Breast epithelium (tissue), 4 donors: ENCODE measurements around the gene RHEB. TPM values are rescaled to one million over a fixed set of nuclear protein-coding genes. Genes with fewer than 3 reads are reported as not detected.

Source experiments
- DNase-seq, 2 donors: peaks; one replicate each; pipeline ENCODE4 v3.0.0-alpha.2; 2019; ENCODE audit warnings: low spot score in 2 of 2
- H3K27ac ChIP-seq, 2 donors: fragments of 200-600 bp; sonication (generic) in 1 of 2; one replicate each; pipeline ENCODE4 v1.5.1; 2016 to 2019; ENCODE audit warnings: mild to moderate bottlenecking in 1 of 2
- H3K27me3 ChIP-seq, 2 donors: fragments of 200-600 bp; sonication (generic) in 1 of 2; one replicate each; pipeline versions ENCODE4 v1.5.1 to v1.6.0; 2017 to 2019; ENCODE audit warnings: control low read depth in 1 of 2, mild to moderate bottlenecking in 1 of 2
- H3K36me3 ChIP-seq: fragments of 200-600 bp; one replicate; pipeline ENCODE4 v1.5.1; 2019
- H3K4me1 ChIP-seq, 2 donors: fragments of 200-600 bp; sonication (generic); one replicate each; pipeline ENCODE4 v1.5.1; 2016 to 2019; ENCODE audit warnings: control low read depth in 1 of 2
- H3K4me3 ChIP-seq, 3 donors: fragments of 200-600 bp; sonication (generic); 1 replicate in 2 of 3; 2 replicates in 1 of 3; pipeline ENCODE4 v1.5.1; 2016 to 2019; ENCODE audit warnings: mild to moderate bottlenecking in 3 of 3, moderate library complexity in 2 of 3
- H3K9me3 ChIP-seq, 2 donors: fragments of 200-600 bp; sonication (generic) in 1 of 2; one replicate each; pipeline ENCODE4 v1.5.1; 2016 to 2019; ENCODE audit warnings: control low read depth in 1 of 2
- POLR2A ChIP-seq: fragments of 450-650 bp; IDR thresholded peaks from one replicate; pipeline ENCODE4 v1.6.1; 2016; ENCODE audit warnings: antibody characterized with exemption, mild to moderate bottlenecking, moderate library complexity
- POLR2AphosphoS5 ChIP-seq, 3 donors: sonication (generic); formaldehyde crosslinking; IDR thresholded peaks; one replicate each; pipeline ENCODE4 v1.6.1; 2017; ENCODE audit warnings: antibody characterized with exemption in 3 of 3
- intact Hi-C: fragments of 100-400 bp; cut with DNase I; formaldehyde crosslinking; loops from one replicate; pipeline ENCODE4 v1.15.1; 2023; ENCODE audit warnings: low total_unique reads
- total RNA-seq, 3 donors: library from RNA; depleted of rRNA; stranded (reverse); fragments of >200 nt; gene quantifications; one replicate each; pipeline ENCODE4 v1.1.0, GENCODE V29; 2016
- TF ChIP-seq, protein P1 (sequence below), 3 donors: fragments of 450-650 bp; IDR thresholded peaks; one replicate each; pipeline ENCODE4 v1.5.1; 2016 to 2017; ENCODE audit warnings: antibody characterized with exemption in 3 of 3, mild to moderate bottlenecking in 3 of 3, moderate library complexity in 3 of 3

The RHEB gene
- total RNA-seq, 3 donors from 2014 or later: 89.3 to 99.3 (median 95.0) TPM

DNA sequence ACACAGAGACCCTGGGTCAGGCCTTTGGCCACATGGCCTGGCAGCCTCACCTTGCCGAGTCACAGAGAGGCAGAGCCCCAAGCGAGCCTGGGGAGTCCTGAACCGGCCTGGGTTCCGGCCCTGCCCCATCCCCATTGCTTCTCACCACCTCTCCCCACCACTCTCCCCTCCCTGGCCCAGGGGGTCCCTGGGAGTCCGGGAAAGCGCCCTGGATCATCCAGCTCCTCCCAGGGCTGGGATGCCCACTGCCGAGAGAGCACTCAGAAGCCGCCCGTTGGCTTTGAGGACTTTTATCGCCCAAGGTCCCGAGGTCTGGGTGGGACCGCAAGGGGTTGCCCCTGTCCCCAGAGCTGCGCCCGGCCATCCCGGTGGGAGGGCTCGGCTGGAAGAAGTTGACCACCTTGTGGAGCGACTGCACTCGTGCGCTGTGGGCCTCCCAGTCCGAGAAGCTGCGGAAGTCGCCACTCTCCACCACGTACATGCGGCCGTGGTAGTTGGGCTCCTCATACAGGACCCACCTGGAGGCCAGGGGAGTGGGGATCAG, 87.9 kb downstream of the RHEB start:
- Histone ChIP-seq H3K27me3 (no peaks in the 10 kb centered on the region), H3K4me1 (peaks cover 24% of the 10 kb centered on the region in 2 donors), H3K4me3 (no peak overlapping the region), H3K9me3 (no peaks in the 10 kb centered on the region), H3K27ac (peak overlapping the region; percentile 90 to 96), H3K36me3 (no peaks in the 10 kb centered on the region)
- no peak for TF ChIP-seq POLR2A
- TF ChIP-seq, protein P1, sequence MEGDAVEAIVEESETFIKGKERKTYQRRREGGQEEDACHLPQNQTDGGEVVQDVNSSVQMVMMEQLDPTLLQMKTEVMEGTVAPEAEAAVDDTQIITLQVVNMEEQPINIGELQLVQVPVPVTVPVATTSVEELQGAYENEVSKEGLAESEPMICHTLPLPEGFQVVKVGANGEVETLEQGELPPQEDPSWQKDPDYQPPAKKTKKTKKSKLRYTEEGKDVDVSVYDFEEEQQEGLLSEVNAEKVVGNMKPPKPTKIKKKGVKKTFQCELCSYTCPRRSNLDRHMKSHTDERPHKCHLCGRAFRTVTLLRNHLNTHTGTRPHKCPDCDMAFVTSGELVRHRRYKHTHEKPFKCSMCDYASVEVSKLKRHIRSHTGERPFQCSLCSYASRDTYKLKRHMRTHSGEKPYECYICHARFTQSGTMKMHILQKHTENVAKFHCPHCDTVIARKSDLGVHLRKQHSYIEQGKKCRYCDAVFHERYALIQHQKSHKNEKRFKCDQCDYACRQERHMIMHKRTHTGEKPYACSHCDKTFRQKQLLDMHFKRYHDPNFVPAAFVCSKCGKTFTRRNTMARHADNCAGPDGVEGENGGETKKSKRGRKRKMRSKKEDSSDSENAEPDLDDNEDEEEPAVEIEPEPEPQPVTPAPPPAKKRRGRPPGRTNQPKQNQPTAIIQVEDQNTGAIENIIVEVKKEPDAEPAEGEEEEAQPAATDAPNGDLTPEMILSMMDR (IDR thresholded peaks at IDR 0.05): no peak
- no peak for TF ChIP-seq POLR2AphosphoS5 (IDR thresholded peaks at IDR 0.05)
- intact Hi-C loops: no loop called here
- no peak for DNase-seq

DNA sequence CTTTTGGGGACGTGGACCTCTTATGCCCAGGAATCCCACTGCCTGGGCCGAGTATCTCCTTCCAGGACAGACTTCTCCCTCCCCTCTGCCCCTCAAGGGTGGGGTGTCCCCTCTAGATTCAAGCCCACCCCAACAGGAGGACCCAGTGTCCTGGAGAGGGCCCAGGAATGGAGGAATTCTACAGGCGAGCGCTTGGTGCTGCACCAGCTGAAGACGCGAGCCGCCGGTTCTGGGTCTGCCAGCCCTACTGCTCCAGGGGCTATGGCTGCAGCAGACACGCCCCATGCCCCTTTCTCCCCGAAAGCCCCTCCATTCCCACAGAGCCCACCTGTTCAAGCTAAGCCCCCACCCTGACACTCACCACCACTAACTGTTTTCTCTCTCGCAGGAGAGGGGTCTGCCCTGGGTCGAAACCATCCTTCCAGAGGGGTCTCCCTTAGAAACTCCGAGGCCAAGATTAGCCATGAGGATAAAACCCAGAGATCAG, 88.4 kb downstream of the RHEB start:
- Histone ChIP-seq H3K27me3 (no peaks in the 10 kb centered on the region), H3K4me3 (no peak overlapping the region), H3K27ac (peak overlapping the region; percentile 90 to 96), H3K9me3 (no peaks in the 10 kb centered on the region), H3K4me1 (peaks cover 24 to 25% of the 10 kb centered on the region in 2 donors), H3K36me3 (no peaks in the 10 kb centered on the region)
- intact Hi-C loops: no loop called here
- no peak for DNase-seq
- TF ChIP-seq POLR2AphosphoS5 (IDR thresholded peaks at IDR 0.05) (no peak), POLR2A (no peak)
- TF ChIP-seq, protein P1 (IDR thresholded peaks at IDR 0.05): no peak

DNA sequence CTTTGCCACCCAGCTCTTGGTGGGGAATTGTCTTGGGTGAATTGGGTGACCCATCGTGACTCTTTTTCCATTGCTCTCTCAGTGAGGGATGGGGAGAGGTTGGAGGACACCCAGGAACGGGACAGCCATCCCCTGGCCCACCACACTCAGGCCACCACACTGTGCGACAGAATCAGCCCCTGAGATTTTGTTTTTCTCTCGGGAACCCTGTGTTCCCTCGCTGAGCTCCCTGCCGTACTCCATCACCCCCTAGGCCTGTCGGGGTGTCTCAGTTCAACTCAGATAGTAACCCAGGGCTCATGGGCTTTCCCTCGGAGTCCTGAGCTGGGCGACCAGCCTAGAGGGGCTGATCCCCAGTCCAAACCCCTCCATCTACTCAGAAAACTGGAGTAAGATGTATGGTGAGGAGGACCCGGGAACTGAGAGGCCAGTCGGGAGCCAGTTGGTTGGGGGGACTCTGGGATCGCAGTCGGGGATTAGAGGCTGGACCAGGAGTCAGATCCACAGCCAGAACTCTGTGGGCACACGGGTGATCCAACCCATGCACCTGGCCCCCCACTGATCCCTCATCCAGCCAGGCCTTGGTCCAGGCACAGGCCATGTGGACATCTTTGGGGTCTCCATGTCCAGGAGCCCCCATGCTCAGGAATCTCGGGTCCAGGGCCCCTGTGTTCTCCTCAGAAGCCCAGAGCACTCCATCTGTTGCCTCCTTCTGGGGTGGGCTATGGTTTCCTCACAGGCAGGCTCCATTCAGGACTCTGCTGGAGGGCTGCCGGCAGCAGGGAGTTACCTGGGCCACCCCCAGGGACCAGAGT, 89.1 kb downstream of the RHEB start:
- DNase-seq: no peak
- no peak overlapping the region for H3K4me3 ChIP-seq
- H3K9me3 ChIP-seq: no peaks in the 10 kb centered on the region
- no peaks in the 10 kb centered on the region for H3K27me3 ChIP-seq
- no peaks in the 10 kb centered on the region for H3K36me3 ChIP-seq
- H3K4me1 ChIP-seq: peaks cover 24 to 25% of the 10 kb centered on the region in 2 donors
- H3K27ac ChIP-seq: peak overlapping the region; percentile 90 to 96
- TF ChIP-seq POLR2A (no peak), POLR2AphosphoS5 (IDR thresholded peaks at IDR 0.05) (no peak)
- TF ChIP-seq, protein P1 (IDR thresholded peaks at IDR 0.05): no peak
- intact Hi-C loops: no loop called here

DNA sequence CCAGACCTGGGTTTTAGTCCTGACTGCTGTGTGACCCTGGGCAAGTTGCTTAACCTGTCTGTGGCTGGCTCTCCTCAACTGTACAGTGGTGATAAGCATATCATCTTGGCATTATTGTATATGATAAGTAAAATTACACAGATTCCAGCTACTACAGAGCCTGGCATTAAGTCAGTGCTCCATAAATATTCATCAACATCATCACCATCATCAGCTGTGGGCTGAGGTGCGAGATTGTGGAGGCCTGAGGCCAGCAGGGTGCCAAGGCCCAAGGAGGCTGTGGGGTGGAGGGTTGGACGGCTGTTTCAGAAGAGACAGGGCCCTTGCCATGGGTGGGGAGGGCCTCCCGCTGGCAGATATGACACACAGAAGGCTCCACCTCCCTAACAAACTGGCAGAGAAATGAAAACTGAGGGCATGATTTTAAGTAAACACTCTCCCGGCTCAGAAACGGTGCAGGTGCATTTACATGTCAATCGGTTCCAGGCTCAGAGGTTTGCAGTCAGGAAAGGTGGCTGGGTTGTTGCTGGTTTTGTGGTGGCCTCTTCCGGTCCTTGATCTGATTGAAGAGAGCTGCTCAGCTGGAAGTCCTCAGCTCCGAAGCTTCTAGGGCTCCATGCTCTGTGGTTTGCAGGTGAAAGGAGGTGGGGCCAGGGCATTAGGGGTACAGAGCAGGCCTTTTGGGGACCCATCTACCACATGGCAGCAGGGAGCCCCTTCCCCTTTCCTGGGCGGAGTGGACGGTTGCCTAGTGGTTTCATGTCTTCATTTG, 89.9 kb downstream of the RHEB start:
- H3K36me3 ChIP-seq: no peaks in the 10 kb centered on the region
- H3K27me3 ChIP-seq: no peaks in the 10 kb centered on the region
- intact Hi-C loops: no loop called here
- H3K4me1 ChIP-seq: peaks cover 24 to 25% of the 10 kb centered on the region in 2 donors
- H3K9me3 ChIP-seq: no peaks in the 10 kb centered on the region
- peak in 1 of 2 donors; percentile 37 for DNase-seq
- TF ChIP-seq POLR2AphosphoS5 (IDR thresholded peaks at IDR 0.05) (no peak), POLR2A (no peak)
- TF ChIP-seq, protein P1 (IDR thresholded peaks at IDR 0.05): no peak
- H3K4me3 ChIP-seq: no peak overlapping the region
- H3K27ac ChIP-seq: peak overlapping the region; percentile 90 to 96
